Colon (tissue), 2 donors: Measurements from ENCODE around the gene DIS3L.
"Not testable (repeated sequence)": the region's sequence is repeated elsewhere in the genome, so short reads cannot be mapped to it uniquely, and the experiment has no call there.

ENCODE experiments used
- FAIRE-seq: peaks from 2 replicates; lab custom pipeline; 2012; peaks lifted over from hg19 to GRCh38; lab: Jason Lieb, UNC
- donor health status: control.
- donor health status: control.

The DIS3L gene

GRCh38 chr15:66310786-66311185 lies 17.4 kb downstream of the DIS3L start:
- FAIRE-seq, result no peak

- no peak for FAIRE-seq
Measured at GRCh38 chr15:66312144-66312543, 18.8 kb downstream of the DIS3L start.

- no peak for FAIRE-seq
Measured at GRCh38 chr15:66323312-66323928, 30.1 kb downstream of the DIS3L start.

- FAIRE-seq, result no peak
Measured at GRCh38 chr15:66326051-66326450, 32.7 kb downstream of the DIS3L start.

GRCh38 chr15:66327736-66328135 lies 34.4 kb downstream of the DIS3L start:
- no peak for FAIRE-seq

GRCh38 chr15:66328771-66329170 lies 35.4 kb downstream of the DIS3L start:
- FAIRE-seq, result no peak

GRCh38 chr15:66348530-66348929 lies 55.2 kb downstream of the DIS3L start:
- not testable (repeated sequence) for FAIRE-seq

GRCh38 chr15:66356077-66356358 lies 62.6 kb downstream of the DIS3L start:
- no peak for FAIRE-seq

- FAIRE-seq, result no peak
Measured at GRCh38 chr15:66356359-66357236, 63.2 kb downstream of the DIS3L start, which contains the start of gene TIPIN. Gene TIPIN (minus strand): TSS chr15:66356685. CDS start chr15:66352947, 3,738 bp downstream.

- FAIRE-seq, result no peak
Measured at GRCh38 chr15:66359740-66360139, 66.4 kb downstream of the DIS3L start.

- not testable (repeated sequence) for FAIRE-seq
Measured at GRCh38 chr15:66361745-66362460, 68.5 kb downstream of the DIS3L start.

GRCh38 chr15:66362776-66363175 lies 69.4 kb downstream of the DIS3L start:
- no peak for FAIRE-seq

GRCh38 chr15:66364944-66365528 lies 71.7 kb downstream of the DIS3L start:
- no peak for FAIRE-seq

- no peak for FAIRE-seq
Measured at GRCh38 chr15:66369773-66370651, 76.6 kb downstream of the DIS3L start.

- FAIRE-seq, result no peak
Measured at GRCh38 chr15:66374179-66374578, 80.8 kb downstream of the DIS3L start.

GRCh38 chr15:66378814-66379430 lies 85.6 kb downstream of the DIS3L start:
- FAIRE-seq, result no peak

GRCh38 chr15:66381376-66381775 lies 88.0 kb downstream of the DIS3L start:
- not testable (repeated sequence) for FAIRE-seq
